K562 (cell line): ENCODE results near the gene ZSCAN21. TPM values are rescaled to one million over a fixed set of nuclear protein-coding genes. Genes with fewer than 3 reads are reported as not detected.

Experiments used
- ADNP ChIP-seq: fragments of 200-800 bp; sonication (Bioruptor generic); IDR thresholded peaks from 2 replicates; pipeline ENCODE4 v1.6.1; 2016; ENCODE audit warnings: missing genetic modification characterization, missing compliant biosample characterization
- CBFA2T2 ChIP-seq: fragments of 450-650 bp; conservative IDR thresholded peaks from 2 replicates; pipeline ENCODE4 v1.6.1; 2017; ENCODE audit warnings: mild to moderate bottlenecking
- HDAC2 ChIP-seq: fragments of 450-650 bp; IDR thresholded peaks from 2 replicates; pipeline ENCODE4 v1.6.1; 2016; ENCODE audit warnings: mild to moderate bottlenecking
- HMG20B ChIP-seq: fragments of 250-450 bp; sonication (Bioruptor Pico); IDR thresholded peaks from 2 replicates; pipeline ENCODE4 v1.5.0; 2021; ENCODE audit warnings: mild to moderate bottlenecking
- HNRNPH1 ChIP-seq: fragments of 200-400 bp; formaldehyde crosslinking; optimal IDR thresholded peaks from 2 replicates; pipeline ENCODE3; 2017; ENCODE audit warnings: low read depth, mild to moderate bottlenecking, low read length, moderate library complexity
- ID3 ChIP-seq, 2 experiments: fragments of 250-450 bp in 1 of 2; fragments of 450-650 bp in 1 of 2; sonication (Bioruptor Pico) in 1 of 2; IDR thresholded peaks; 2 replicates each; pipeline versions ENCODE4 v1.6.1 to v1.8.0; 2016 to 2021; ENCODE audit warnings: mild to moderate bottlenecking in 2 of 2, moderate library complexity in 2 of 2, missing compliant biosample characterization in 1 of 2, missing genetic modification characterization in 1 of 2
- ILF3 ChIP-seq: fragments of 450-650 bp; IDR thresholded peaks from 2 replicates; pipeline ENCODE4 v1.6.1; 2018; ENCODE audit warnings: antibody characterized with exemption, mild to moderate bottlenecking, moderate library complexity, borderline replicate concordance
- NBN ChIP-seq: fragments of 450-650 bp; IDR thresholded peaks from 2 replicates; pipeline ENCODE4 v1.6.1; 2016; ENCODE audit warnings: low read depth, mild to moderate bottlenecking
- POLR3G ChIP-seq: IDR thresholded peaks from 2 replicates; pipeline ENCODE4 v1.6.1; 2011; ENCODE audit not compliant: insufficient read length, insufficient replicate concordance; ENCODE audit errors: extremely low read depth
- SNRNP70 ChIP-seq: fragments of 200-400 bp; formaldehyde crosslinking; optimal IDR thresholded peaks from 2 replicates; pipeline ENCODE3; 2017; ENCODE audit warnings: low read depth, low read length
- TCF3 ChIP-seq: sonication (generic); formaldehyde crosslinking; IDR thresholded peaks from 2 replicates; pipeline ENCODE4 v1.4.0; 2020; ENCODE audit warnings: mild to moderate bottlenecking, missing genetic modification reagents
- TEAD4 ChIP-seq, 2 experiments: sonication (generic) in 1 of 2; formaldehyde crosslinking in 1 of 2; IDR thresholded peaks; 2 replicates each; pipeline versions ENCODE4 v1.6.1 to v1.8.0; 2012 to 2022; ENCODE audit warnings: borderline replicate concordance in 1 of 2, inconsistent platforms in 1 of 2, low read length in 1 of 2, mild to moderate bottlenecking in 1 of 2, missing genetic modification reagents in 1 of 2
- ZBTB34 ChIP-seq: fragments of 250-450 bp; sonication (Bioruptor Pico); IDR thresholded peaks from 2 replicates; pipeline ENCODE4 v1.8.0; 2021; ENCODE audit warnings: mild to moderate bottlenecking, moderate library complexity
- ZNF134 ChIP-seq: fragments of 250-450 bp; sonication (Bioruptor Pico); conservative IDR thresholded peaks from 2 replicates; pipeline ENCODE4 v1.4.0; 2020
- ZNF592 ChIP-seq: fragments of 450-650 bp; IDR thresholded peaks from 2 replicates; pipeline ENCODE4 v1.6.1; 2017; ENCODE audit warnings: antibody characterized with exemption, mild to moderate bottlenecking
- polyA plus RNA-seq, 8 experiments: library from polyadenylated mRNA; depleted of rRNA in 4 of 8; stranded (reverse) in 5 of 8; unstranded in 3 of 8; fragments of >200 nt; fragmentation: Nextera tagmentation in 2 of 8; fragmentation: Illumina TruSeq in 1 of 8; extraction: Ambion mirVana in 2 of 8; extraction: Trizol in 1 of 8; gene quantifications; 2 replicates each; pipeline versions ENCODE4 v1.2.1 to v1.2.3, GENCODE V29; 2011 to 2014; ENCODE audit warnings: inconsistent platforms in 1 of 8, missing spikeins in 1 of 8
- total RNA-seq, 7 experiments: library from RNA; depleted of rRNA in 6 of 7; stranded (reverse); fragments of >200 nt in 6 of 7; fragmentation: Illumina TruSeq in 2 of 7; extraction: Trizol in 2 of 7; gene quantifications; 2 replicates each; pipeline versions ENCODE4 v1.2.1 to v1.2.3, GENCODE V29; 2011 to 2021; ENCODE audit warnings: low replicate concordance in 1 of 7
- TF ChIP-seq, protein P1 (sequence below): fragments of 250-450 bp; sonication (Bioruptor Pico); IDR thresholded peaks from 2 replicates; pipeline ENCODE4 v1.8.0; 2022; ENCODE audit warnings: moderate library complexity, mild to moderate bottlenecking, inconsistent platforms
- TF ChIP-seq, protein P2 (sequence below): fragments of 250-450 bp; sonication (Bioruptor Pico); IDR thresholded peaks from 2 replicates; pipeline ENCODE4 v1.5.1; 2021; ENCODE audit warnings: mild to moderate bottlenecking

The ZSCAN21 gene
- total and polyA plus RNA-seq, 9 of the 15 experiments (the other 6 are each of a cell fraction or from before 2014, with no cell fraction given) = 5.9 to 15.5 (median 13.2) TPM

- no peak for TF ChIP-seq ZNF592
- TF ChIP-seq HDAC2 = peak; percentile 96
- no peak for TF ChIP-seq SNRNP70
- TF ChIP-seq, protein P1, sequence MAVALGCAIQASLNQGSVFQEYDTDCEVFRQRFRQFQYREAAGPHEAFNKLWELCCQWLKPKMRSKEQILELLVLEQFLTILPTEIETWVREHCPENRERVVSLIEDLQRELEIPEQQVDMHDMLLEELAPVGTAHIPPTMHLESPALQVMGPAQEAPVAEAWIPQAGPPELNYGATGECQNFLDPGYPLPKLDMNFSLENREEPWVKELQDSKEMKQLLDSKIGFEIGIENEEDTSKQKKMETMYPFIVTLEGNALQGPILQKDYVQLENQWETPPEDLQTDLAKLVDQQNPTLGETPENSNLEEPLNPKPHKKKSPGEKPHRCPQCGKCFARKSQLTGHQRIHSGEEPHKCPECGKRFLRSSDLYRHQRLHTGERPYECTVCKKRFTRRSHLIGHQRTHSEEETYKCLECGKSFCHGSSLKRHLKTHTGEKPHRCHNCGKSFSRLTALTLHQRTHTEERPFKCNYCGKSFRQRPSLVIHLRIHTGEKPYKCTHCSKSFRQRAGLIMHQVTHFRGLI = no peak; the same call in 1 of the 2 replicates
- TF ChIP-seq ZBTB34 (CRISPR knock-in tag) = 0 out of 2 replicates have a peak, but pooled peaks have one; percentile 20
- no peak for TF ChIP-seq CBFA2T2
- no peak for TF ChIP-seq TEAD4 (IDR thresholded peaks at IDR 0.05; ENCODE audit: low read length)
- TF ChIP-seq TEAD4 (CRISPR knock-in tag; IDR thresholded peaks at IDR 0.05; ENCODE audit: borderline replicate concordance) = no peak
- peak; percentile 90; the same call in 1 of the 2 replicates for TF ChIP-seq NBN
- TF ChIP-seq POLR3G = no peak
- no peak for TF ChIP-seq HNRNPH1
- no peak for TF ChIP-seq ADNP (tag)
- TF ChIP-seq ZNF134 (CRISPR knock-in tag) = no peak
- TF ChIP-seq HMG20B = no peak
- no peak for TF ChIP-seq ID3 (CRISPR knock-in tag; IDR thresholded peaks at IDR 0.05)
- TF ChIP-seq ID3 (tag; IDR thresholded peaks at IDR 0.05) = 0 out of 2 replicates have a peak, but pooled peaks have one; percentile 35
- no peak for TF ChIP-seq ILF3
- TF ChIP-seq TCF3 (CRISPR knock-in tag) = peak; percentile 47
- TF ChIP-seq, protein P2, sequence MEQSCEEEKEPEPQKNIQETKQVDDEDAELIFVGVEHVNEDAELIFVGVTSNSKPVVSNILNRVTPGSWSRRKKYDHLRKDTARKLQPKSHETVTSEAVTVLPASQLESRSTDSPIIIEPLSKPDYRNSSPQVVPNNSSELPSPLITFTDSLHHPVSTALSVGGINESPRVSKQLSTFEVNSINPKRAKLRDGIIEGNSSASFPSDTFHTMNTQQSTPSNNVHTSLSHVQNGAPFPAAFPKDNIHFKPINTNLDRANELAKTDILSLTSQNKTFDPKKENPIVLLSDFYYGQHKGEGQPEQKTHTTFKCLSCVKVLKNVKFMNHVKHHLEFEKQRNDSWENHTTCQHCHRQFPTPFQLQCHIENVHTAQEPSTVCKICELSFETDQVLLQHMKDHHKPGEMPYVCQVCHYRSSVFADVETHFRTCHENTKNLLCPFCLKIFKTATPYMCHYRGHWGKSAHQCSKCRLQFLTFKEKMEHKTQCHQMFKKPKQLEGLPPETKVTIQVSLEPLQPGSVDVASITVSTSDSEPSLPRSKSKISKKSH (CRISPR knock-in tag) = no peak
These were observed at the start of gene ZSCAN21 (continued) for GRCh38 chr7:100049441-100050291.
